ENCODE data around the gene MYO1H. TPM values are rescaled to one million over a fixed set of nuclear protein-coding genes. Genes with fewer than 3 reads are reported as not detected.

Gene MYO1H
- total RNA-seq, 4 donors from 2014 or later = not detected

GRCh38 chr12:109460538-109460937 is 112.8 kb downstream of the MYO1H start:
- no peaks in the 10 kb centered on the region for H3K27me3 ChIP-seq
- TF ChIP-seq POLR2A (IDR thresholded peaks at IDR 0.05) = no peak
- TF ChIP-seq POLR2AphosphoS5 (IDR thresholded peaks at IDR 0.05) = no peak
- no peak for TF ChIP-seq CTCF (IDR thresholded peaks at IDR 0.05)
- TF ChIP-seq EP300 (IDR thresholded peaks at IDR 0.05; ENCODE audit: low read depth) = no peak
- H3K4me3 ChIP-seq = no peak overlapping the region
- H3K27ac ChIP-seq = peak overlapping the region; percentile 91 to 97 (median 94)
- no peak for DNase-seq
- in situ Hi-C loops (cut with MboI; ENCODE audit: low pct_ligation_motif_present in 1 of 4, low pct_unique_long_range_greater_than_20kb in 1 of 4, low sequenced_read_pairs in 3 of 4) = no loop called here
- peaks cover 0 to 21% (median 10%) of the 10 kb centered on the region in 4 donors for H3K36me3 ChIP-seq
- H3K4me1 ChIP-seq = peaks cover 61 to 81% (median 68%) of the 10 kb centered on the region in 4 donors
- H3K9me3 ChIP-seq = no peaks in the 10 kb centered on the region
- intact Hi-C loops (cut with DNase I; ENCODE audit: low total_unique reads) = no loop called here
- WGBS, 2 donors (ENCODE audit: low coverage in 1 of 2) = 85% methylated on average over 13 of the region's 13 CpGs; no CpG with 5 or more reads in 1 of the 2 donors

- peak; percentile 50 for DNase-seq
- 30 to 39% methylated on average over 2 to 8 of the region's 8 CpGs for WGBS, 2 donors (ENCODE audit: low coverage in 1 of 2)
- H3K27ac ChIP-seq = peak overlapping the region; percentile 91 to 97 (median 94)
- in situ Hi-C loops (cut with MboI; ENCODE audit: low pct_ligation_motif_present in 1 of 4, low pct_unique_long_range_greater_than_20kb in 1 of 4, low sequenced_read_pairs in 3 of 4) (no loop called here), intact Hi-C loops (cut with DNase I; ENCODE audit: low total_unique reads) (no loop called here)
- TF ChIP-seq POLR2A (IDR thresholded peaks at IDR 0.05) (peak; percentile 31), CTCF (IDR thresholded peaks at IDR 0.05) (no peak), EP300 (IDR thresholded peaks at IDR 0.05; ENCODE audit: low read depth) (no peak), POLR2AphosphoS5 (IDR thresholded peaks at IDR 0.05) (peak in 1 of 3 donors; percentile 14)
- H3K4me3 ChIP-seq = no peak overlapping the region
- no peaks in the 10 kb centered on the region for H3K27me3 ChIP-seq
- peaks cover 0 to 15% (median 7%) of the 10 kb centered on the region in 4 donors for H3K36me3 ChIP-seq
- no peaks in the 10 kb centered on the region for H3K9me3 ChIP-seq
- H3K4me1 ChIP-seq = peaks cover 65 to 86% (median 71%) of the 10 kb centered on the region in 4 donors
These were observed 113.5 kb downstream of the MYO1H start for GRCh38 chr12:109461049-109461845.

GRCh38 chr12:109461846-109462756 is 114.4 kb downstream of the MYO1H start:
- H3K27ac ChIP-seq = peak overlapping the region; percentile 91 to 97 (median 94)
- H3K4me3 ChIP-seq = no peak overlapping the region
- intact Hi-C loops (cut with DNase I; ENCODE audit: low total_unique reads) = no loop called here
- H3K4me1 ChIP-seq = peaks cover 71 to 95% (median 78%) of the 10 kb centered on the region in 4 donors
- H3K36me3 ChIP-seq = peaks cover 0 to 10% (median 4%) of the 10 kb centered on the region in 4 donors
- WGBS, 2 donors (ENCODE audit: low coverage in 1 of 2) = 38 to 45% methylated on average over 9 to 13 of the region's 13 CpGs
- in situ Hi-C loops (cut with MboI; ENCODE audit: low pct_ligation_motif_present in 1 of 4, low pct_unique_long_range_greater_than_20kb in 1 of 4, low sequenced_read_pairs in 3 of 4) = no loop called here
- no peaks in the 10 kb centered on the region for H3K9me3 ChIP-seq
- peak; percentile 48 to 70 (median 68) for TF ChIP-seq POLR2AphosphoS5 (IDR thresholded peaks at IDR 0.05)
- TF ChIP-seq POLR2A (IDR thresholded peaks at IDR 0.05) = no peak
- no peak for TF ChIP-seq CTCF (IDR thresholded peaks at IDR 0.05)
- TF ChIP-seq EP300 (IDR thresholded peaks at IDR 0.05; ENCODE audit: low read depth) = peak; percentile 21
- DNase-seq = peak; percentile 85
- H3K27me3 ChIP-seq = no peaks in the 10 kb centered on the region
